ENCODE results near the gene ATXN7.

ATXN7 gene

GRCh38 chr3:64021922-64022321 is 158.3 kb downstream of the ATXN7 start:
- Histone ChIP-seq H3K27me3 (ENCODE audit: control insufficient read depth, insufficient read depth, low read length) (no peaks in the 10 kb centered on the region), H3K4me1 (ENCODE audit: control insufficient read depth, insufficient read depth, low read length) (no peaks in the 10 kb centered on the region), H3K9ac (ENCODE audit: low read depth, low read length) (no peak overlapping the region), H3K9me3 (ENCODE audit: control insufficient read depth, insufficient read depth, low read length) (no peaks in the 10 kb centered on the region), H3K36me3 (ENCODE audit: control insufficient read depth, insufficient read depth, low read length) (peaks cover 7% of the 10 kb centered on the region), H3K4me3 (ENCODE audit: low read depth, low read length) (peak overlapping the region; percentile 95)

GRCh38 chr3:64022451-64023186 is 159.0 kb downstream of the ATXN7 start:
- peak overlapping the region; percentile 95 for H3K4me3 ChIP-seq (ENCODE audit: low read depth, low read length)
- H3K36me3 ChIP-seq (ENCODE audit: control insufficient read depth, insufficient read depth, low read length), result peaks cover 4% of the 10 kb centered on the region
- H3K9ac ChIP-seq (ENCODE audit: low read depth, low read length), result peak overlapping the region; percentile 82
- no peaks in the 10 kb centered on the region for H3K4me1 ChIP-seq (ENCODE audit: control insufficient read depth, insufficient read depth, low read length)
- H3K9me3 ChIP-seq (ENCODE audit: control insufficient read depth, insufficient read depth, low read length), result no peaks in the 10 kb centered on the region
- no peaks in the 10 kb centered on the region for H3K27me3 ChIP-seq (ENCODE audit: control insufficient read depth, insufficient read depth, low read length)

- H3K27me3 ChIP-seq (ENCODE audit: control insufficient read depth, insufficient read depth, low read length), result no peaks in the 10 kb centered on the region
- H3K4me1 ChIP-seq (ENCODE audit: control insufficient read depth, insufficient read depth, low read length), result no peaks in the 10 kb centered on the region
- no peaks in the 10 kb centered on the region for H3K9me3 ChIP-seq (ENCODE audit: control insufficient read depth, insufficient read depth, low read length)
- H3K9ac ChIP-seq (ENCODE audit: low read depth, low read length), result peak within 1 kb of the TSS; percentile 82
- peaks cover 4% of the 10 kb centered on the region for H3K36me3 ChIP-seq (ENCODE audit: control insufficient read depth, insufficient read depth, low read length)
- H3K4me3 ChIP-seq (ENCODE audit: low read depth, low read length), result peak within 1 kb of the TSS; percentile 95
Observed at GRCh38 chr3:64023187-64023860, 159.7 kb downstream of the ATXN7 start, which contains the start of gene PSMD6. PSMD6 (minus strand) TSS chr3:64023494; CDS start chr3:64023419, 75 bp downstream.

- peaks cover 4% of the 10 kb centered on the region for H3K4me1 ChIP-seq (ENCODE audit: control insufficient read depth, insufficient read depth, low read length)
- H3K36me3 ChIP-seq (ENCODE audit: control insufficient read depth, insufficient read depth, low read length), result peaks cover 1% of the 10 kb centered on the region
- no peak overlapping the region for H3K9ac ChIP-seq (ENCODE audit: low read depth, low read length)
- no peaks in the 10 kb centered on the region for H3K27me3 ChIP-seq (ENCODE audit: control insufficient read depth, insufficient read depth, low read length)
- no peak overlapping the region for H3K4me3 ChIP-seq (ENCODE audit: low read depth, low read length)
- H3K9me3 ChIP-seq (ENCODE audit: control insufficient read depth, insufficient read depth, low read length), result no peaks in the 10 kb centered on the region
Observed at GRCh38 chr3:64023861-64024223, 160.2 kb downstream of the ATXN7 start.

- no peak overlapping the region for H3K4me3 ChIP-seq (ENCODE audit: low read depth, low read length)
- H3K27me3 ChIP-seq (ENCODE audit: control insufficient read depth, insufficient read depth, low read length), result no peaks in the 10 kb centered on the region
- peaks cover 11% of the 10 kb centered on the region for H3K4me1 ChIP-seq (ENCODE audit: control insufficient read depth, insufficient read depth, low read length)
- H3K36me3 ChIP-seq (ENCODE audit: control insufficient read depth, insufficient read depth, low read length), result no peaks in the 10 kb centered on the region
- H3K9ac ChIP-seq (ENCODE audit: low read depth, low read length), result no peak overlapping the region
- no peaks in the 10 kb centered on the region for H3K9me3 ChIP-seq (ENCODE audit: control insufficient read depth, insufficient read depth, low read length)
Observed at GRCh38 chr3:64026346-64026745, 162.7 kb downstream of the ATXN7 start.

- Histone ChIP-seq H3K9me3 (ENCODE audit: control insufficient read depth, insufficient read depth, low read length) (no peaks in the 10 kb centered on the region), H3K4me1 (ENCODE audit: control insufficient read depth, insufficient read depth, low read length) (peaks cover 11% of the 10 kb centered on the region), H3K36me3 (ENCODE audit: control insufficient read depth, insufficient read depth, low read length) (no peaks in the 10 kb centered on the region), H3K27me3 (ENCODE audit: control insufficient read depth, insufficient read depth, low read length) (no peaks in the 10 kb centered on the region), H3K4me3 (ENCODE audit: low read depth, low read length) (no peak overlapping the region), H3K9ac (ENCODE audit: low read depth, low read length) (no peak overlapping the region)
Observed at GRCh38 chr3:64027658-64028057, 164.0 kb downstream of the ATXN7 start.

- Histone ChIP-seq H3K36me3 (ENCODE audit: control insufficient read depth, insufficient read depth, low read length) (no peaks in the 10 kb centered on the region), H3K4me3 (ENCODE audit: low read depth, low read length) (no peak overlapping the region), H3K27me3 (ENCODE audit: control insufficient read depth, insufficient read depth, low read length) (no peaks in the 10 kb centered on the region), H3K9me3 (ENCODE audit: control insufficient read depth, insufficient read depth, low read length) (no peaks in the 10 kb centered on the region), H3K4me1 (ENCODE audit: control insufficient read depth, insufficient read depth, low read length) (peaks cover 11% of the 10 kb centered on the region), H3K9ac (ENCODE audit: low read depth, low read length) (no peak overlapping the region)
Observed at GRCh38 chr3:64028754-64029153, 165.1 kb downstream of the ATXN7 start.

GRCh38 chr3:64029287-64029686 is 165.6 kb downstream of the ATXN7 start:
- Histone ChIP-seq H3K9ac (ENCODE audit: low read depth, low read length) (no peak overlapping the region), H3K36me3 (ENCODE audit: control insufficient read depth, insufficient read depth, low read length) (no peaks in the 10 kb centered on the region), H3K9me3 (ENCODE audit: control insufficient read depth, insufficient read depth, low read length) (no peaks in the 10 kb centered on the region), H3K27me3 (ENCODE audit: control insufficient read depth, insufficient read depth, low read length) (no peaks in the 10 kb centered on the region), H3K4me1 (ENCODE audit: control insufficient read depth, insufficient read depth, low read length) (peaks cover 11% of the 10 kb centered on the region), H3K4me3 (ENCODE audit: low read depth, low read length) (no peak overlapping the region)

- Histone ChIP-seq H3K9ac (ENCODE audit: low read depth, low read length) (peak overlapping the region; percentile 4), H3K27me3 (ENCODE audit: control insufficient read depth, insufficient read depth, low read length) (no peaks in the 10 kb centered on the region), H3K4me3 (ENCODE audit: low read depth, low read length) (no peak overlapping the region), H3K36me3 (ENCODE audit: control insufficient read depth, insufficient read depth, low read length) (no peaks in the 10 kb centered on the region), H3K9me3 (ENCODE audit: control insufficient read depth, insufficient read depth, low read length) (no peaks in the 10 kb centered on the region), H3K4me1 (ENCODE audit: control insufficient read depth, insufficient read depth, low read length) (peaks cover 11% of the 10 kb centered on the region)
Observed at GRCh38 chr3:64030741-64031140, 167.1 kb downstream of the ATXN7 start.

GRCh38 chr3:64031540-64032508 is 168.2 kb downstream of the ATXN7 start:
- H3K9me3 ChIP-seq (ENCODE audit: control insufficient read depth, insufficient read depth, low read length), result no peaks in the 10 kb centered on the region
- H3K27me3 ChIP-seq (ENCODE audit: control insufficient read depth, insufficient read depth, low read length), result no peaks in the 10 kb centered on the region
- H3K4me3 ChIP-seq (ENCODE audit: low read depth, low read length), result no peak overlapping the region
- no peak overlapping the region for H3K9ac ChIP-seq (ENCODE audit: low read depth, low read length)
- no peaks in the 10 kb centered on the region for H3K36me3 ChIP-seq (ENCODE audit: control insufficient read depth, insufficient read depth, low read length)
- peaks cover 11% of the 10 kb centered on the region for H3K4me1 ChIP-seq (ENCODE audit: control insufficient read depth, insufficient read depth, low read length)

- no peaks in the 10 kb centered on the region for H3K36me3 ChIP-seq (ENCODE audit: control insufficient read depth, insufficient read depth, low read length)
- no peaks in the 10 kb centered on the region for H3K9me3 ChIP-seq (ENCODE audit: control insufficient read depth, insufficient read depth, low read length)
- H3K27me3 ChIP-seq (ENCODE audit: control insufficient read depth, insufficient read depth, low read length), result no peaks in the 10 kb centered on the region
- H3K4me1 ChIP-seq (ENCODE audit: control insufficient read depth, insufficient read depth, low read length), result peaks cover 11% of the 10 kb centered on the region
- H3K9ac ChIP-seq (ENCODE audit: low read depth, low read length), result no peak overlapping the region
- no peak overlapping the region for H3K4me3 ChIP-seq (ENCODE audit: low read depth, low read length)
Observed at GRCh38 chr3:64033069-64033468, 169.4 kb downstream of the ATXN7 start.

Data from iPS-15b (cell line).